HepG2 (cell line): ENCODE results near the gene SERPINF2. TPM values are rescaled to one million over a fixed set of nuclear protein-coding genes. Genes with fewer than 3 reads are reported as not detected.

Experiments
- ADNP ChIP-seq: sonication (generic); formaldehyde crosslinking; IDR thresholded peaks from 2 replicates; pipeline ENCODE4 v1.4.0; 2020; ENCODE audit warnings: missing genetic modification reagents
- CAMTA2 ChIP-seq: sonication (generic); formaldehyde crosslinking; IDR thresholded peaks from 2 replicates; pipeline ENCODE4 v1.4.0; 2020; ENCODE audit warnings: mild to moderate bottlenecking, missing genetic modification reagents, borderline replicate concordance
- CBFB ChIP-seq: sonication (generic); formaldehyde crosslinking; IDR thresholded peaks from 2 replicates; pipeline ENCODE4 v1.4.0; 2020; ENCODE audit warnings: missing genetic modification reagents
- DBP ChIP-seq: sonication (generic); formaldehyde crosslinking; IDR thresholded peaks from 2 replicates; pipeline ENCODE4 v1.4.0; 2020; ENCODE audit warnings: missing genetic modification reagents; ENCODE audit errors: not compliant biosample characterization
- ELK4 ChIP-seq: sonication (generic); formaldehyde crosslinking; IDR thresholded peaks from 2 replicates; pipeline ENCODE4 v1.9.0; 2021; ENCODE audit warnings: missing genetic modification reagents, borderline replicate concordance
- ETV6 ChIP-seq: sonication (generic); formaldehyde crosslinking; conservative IDR thresholded peaks from 2 replicates; pipeline ENCODE4 v1.4.0; 2020; ENCODE audit warnings: missing genetic modification reagents
- FOXO4 ChIP-seq: sonication (generic); formaldehyde crosslinking; conservative IDR thresholded peaks from 2 replicates; pipeline ENCODE4 v1.8.1; 2023; ENCODE audit warnings: missing genetic modification reagents
- GATAD2A ChIP-seq: IDR thresholded peaks from 2 replicates; pipeline ENCODE4 v1.6.1; 2016
- HOXA3 ChIP-seq: sonication (generic); formaldehyde crosslinking; IDR thresholded peaks from 2 replicates; pipeline ENCODE4 v1.5.0; 2020; ENCODE audit warnings: missing genetic modification reagents
- HOXA5 ChIP-seq: sonication (generic); formaldehyde crosslinking; IDR thresholded peaks from 2 replicates; pipeline ENCODE4 v1.4.0; 2020; ENCODE audit warnings: missing genetic modification reagents
- MAFF ChIP-seq: IDR thresholded peaks from 2 replicates; pipeline ENCODE4 v1.6.1; 2011; ENCODE audit warnings: low read depth, low read length, improper control_type of control experiment
- MYPOP ChIP-seq: sonication (generic); formaldehyde crosslinking; IDR thresholded peaks from 2 replicates; pipeline ENCODE4 v1.8.1; 2023; ENCODE audit warnings: mild to moderate bottlenecking, moderate library complexity, missing genetic modification reagents
- NFIC ChIP-seq: IDR thresholded peaks from 2 replicates; pipeline ENCODE4 v1.6.1; 2012; ENCODE audit warnings: mild to moderate bottlenecking, low read length, inconsistent platforms
- RORA ChIP-seq: sonication (generic); formaldehyde crosslinking; IDR thresholded peaks from 2 replicates; pipeline ENCODE4 v1.5.0; 2020; ENCODE audit warnings: mild to moderate bottlenecking, missing genetic modification reagents, moderate library complexity
- SIX4 ChIP-seq: sonication (generic); formaldehyde crosslinking; IDR thresholded peaks from 2 replicates; pipeline ENCODE4 v1.4.0; 2020; ENCODE audit warnings: missing genetic modification reagents
- SP4 ChIP-seq: sonication (generic); formaldehyde crosslinking; IDR thresholded peaks from 2 replicates; pipeline ENCODE4 v1.8.1; 2023; ENCODE audit warnings: mild to moderate bottlenecking, missing genetic modification reagents
- THAP9 ChIP-seq: sonication (generic); formaldehyde crosslinking; IDR thresholded peaks from 2 replicates; pipeline ENCODE4; 2020; ENCODE audit warnings: missing genetic modification reagents, mild to moderate bottlenecking, borderline replicate concordance
- ZNF235 ChIP-seq: sonication (generic); formaldehyde crosslinking; IDR thresholded peaks from 2 replicates; pipeline ENCODE4 v1.8.1; 2023; ENCODE audit warnings: mild to moderate bottlenecking, missing genetic modification reagents, borderline replicate concordance
- ZNF367 ChIP-seq: sonication (generic); formaldehyde crosslinking; IDR thresholded peaks from 2 replicates; pipeline ENCODE4 v1.4.0; 2020; ENCODE audit warnings: missing genetic modification reagents, borderline replicate concordance
- ZNF619 ChIP-seq: sonication (generic); formaldehyde crosslinking; IDR thresholded peaks from 2 replicates; pipeline ENCODE4 v1.4.0; 2020; ENCODE audit warnings: mild to moderate bottlenecking, missing genetic modification reagents
- polyA plus RNA-seq, 8 experiments: library from polyadenylated mRNA; depleted of rRNA in 3 of 8; stranded (reverse) in 7 of 8; unstranded in 1 of 8; fragments of >200 nt; fragmentation: Illumina TruSeq in 4 of 8; extraction: Trizol in 4 of 8; gene quantifications; 2 replicates each; pipeline versions ENCODE4 v1.2.1 to v1.2.3, GENCODE V29; 2011 to 2016; ENCODE audit warnings: low read depth in 4 of 8, missing spikeins in 1 of 8, mixed read lengths in 1 of 8; ENCODE audit not compliant: insufficient read depth in 1 of 8
- total RNA-seq, 5 experiments: library from RNA; depleted of rRNA; stranded (reverse); fragments of >200 nt; fragmentation: Illumina TruSeq; extraction: Trizol; gene quantifications; 2 replicates each; pipeline ENCODE4 v1.2.3, GENCODE V29; 2016; ENCODE audit warnings: low read depth in 1 of 5

SERPINF2 gene
- total and polyA plus RNA-seq, 2 of the 13 experiments (the other 11 are each of a cell fraction or from before 2014, with no cell fraction given), result 309 to 548 TPM

- TF ChIP-seq MYPOP (CRISPR knock-in tag) (no peak; the same call in 1 of the 2 replicates), ZNF367 (CRISPR knock-in tag) (no peak), RORA (CRISPR knock-in tag) (no peak), NFIC (peak; percentile 3), HOXA5 (CRISPR knock-in tag) (no peak; the same call in 1 of the 2 replicates), SIX4 (no peak), ZNF619 (CRISPR knock-in tag) (no peak), ADNP (CRISPR knock-in tag) (no peak), FOXO4 (CRISPR knock-in tag) (no peak), THAP9 (CRISPR knock-in tag) (no peak), HOXA3 (CRISPR knock-in tag) (no peak; the same call in 1 of the 2 replicates), ZNF235 (CRISPR knock-in tag) (no peak; the same call in 1 of the 2 replicates), SP4 (CRISPR knock-in tag) (peak; percentile 43; the same call in 1 of the 2 replicates), DBP (CRISPR knock-in tag) (no peak), GATAD2A (0 out of 2 replicates have a peak, but pooled peaks have one; percentile 24), MAFF (peak; percentile 85), CAMTA2 (CRISPR knock-in tag) (no peak), ETV6 (CRISPR knock-in tag) (no peak), CBFB (0 out of 2 replicates have a peak, but pooled peaks have one; percentile 17), ELK4 (no peak)
Measured at GRCh38 chr17:1716912-1717695, 25.6 kb upstream of the SERPINF2 start (continued).
